MG63 (cell line): ENCODE results near the gene NDC1. TPM values are rescaled to one million over a fixed set of nuclear protein-coding genes. Genes with fewer than 3 reads are reported as not detected.

Experiments
- DNase-seq: peaks from one replicate; pipeline ENCODE4 v3.0.0-alpha.2; 2020
- H3K27me3 ChIP-seq: fragments of 250-450 bp; sonication (Bioruptor Pico); 2 replicates; pipeline ENCODE4 v1.5.1; 2020; ENCODE audit warnings: mild to moderate bottlenecking, moderate library complexity
- H3K36me3 ChIP-seq: fragments of 250-450 bp; sonication (Bioruptor Pico); 2 replicates; pipeline ENCODE4 v1.5.1; 2020; ENCODE audit warnings: mild to moderate bottlenecking, moderate library complexity
- H3K4me3 ChIP-seq: fragments of 250-450 bp; sonication (Bioruptor Pico); 2 replicates; pipeline ENCODE4 v1.5.1; 2020; ENCODE audit warnings: mild to moderate bottlenecking, moderate library complexity
- H3K9me3 ChIP-seq: fragments of 250-450 bp; sonication (Bioruptor Pico); 2 replicates; pipeline ENCODE4 v1.5.1; 2020; ENCODE audit warnings: mild to moderate bottlenecking, moderate library complexity
- total RNA-seq: library from RNA; depleted of rRNA; stranded (reverse); fragments of >200 nt; shearing (Covaris generic); gene quantifications from 2 replicates; pipeline ENCODE4 v1.2.3, GENCODE V29; 2014; ENCODE audit warnings: low replicate concordance

The NDC1 gene
- total RNA-seq, 1 experiment from 2014 or later: 79.8 TPM

DNA sequence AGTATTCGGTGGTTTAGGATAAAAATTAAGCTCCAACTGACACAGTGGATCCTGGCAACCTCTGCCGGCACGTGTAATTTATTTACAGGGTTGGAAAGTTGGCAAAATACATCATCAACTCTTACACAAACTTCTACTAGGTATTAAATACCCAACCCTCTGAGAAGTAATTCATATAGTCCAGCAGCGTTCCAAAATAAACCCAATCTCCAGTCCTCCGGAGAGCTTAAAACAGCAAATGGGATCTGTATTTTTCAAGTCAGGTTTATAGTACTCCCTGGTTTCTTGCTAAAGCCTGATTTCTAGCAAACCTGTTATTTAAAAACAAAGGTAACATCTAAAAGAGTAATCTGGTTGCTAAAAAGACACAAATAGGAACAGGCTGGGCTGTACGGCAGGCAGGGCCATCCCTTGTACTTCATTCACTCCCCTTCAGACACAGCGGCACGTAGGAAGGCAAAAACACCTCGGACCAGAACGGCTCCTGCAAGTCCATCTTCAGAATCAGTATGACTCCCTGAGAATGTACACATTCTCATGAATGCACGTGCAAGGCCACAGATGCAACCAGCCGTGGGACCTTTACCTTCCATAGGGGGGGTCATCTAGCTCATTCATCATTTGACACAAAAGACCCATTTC, 107.8 kb downstream of the NDC1 start:
- no peaks in the 10 kb centered on the region for H3K27me3 ChIP-seq
- no peaks in the 10 kb centered on the region for H3K36me3 ChIP-seq
- H3K4me3 ChIP-seq: no peak overlapping the region
- peak; percentile 53 for DNase-seq
- H3K9me3 ChIP-seq: no peaks in the 10 kb centered on the region

DNA sequence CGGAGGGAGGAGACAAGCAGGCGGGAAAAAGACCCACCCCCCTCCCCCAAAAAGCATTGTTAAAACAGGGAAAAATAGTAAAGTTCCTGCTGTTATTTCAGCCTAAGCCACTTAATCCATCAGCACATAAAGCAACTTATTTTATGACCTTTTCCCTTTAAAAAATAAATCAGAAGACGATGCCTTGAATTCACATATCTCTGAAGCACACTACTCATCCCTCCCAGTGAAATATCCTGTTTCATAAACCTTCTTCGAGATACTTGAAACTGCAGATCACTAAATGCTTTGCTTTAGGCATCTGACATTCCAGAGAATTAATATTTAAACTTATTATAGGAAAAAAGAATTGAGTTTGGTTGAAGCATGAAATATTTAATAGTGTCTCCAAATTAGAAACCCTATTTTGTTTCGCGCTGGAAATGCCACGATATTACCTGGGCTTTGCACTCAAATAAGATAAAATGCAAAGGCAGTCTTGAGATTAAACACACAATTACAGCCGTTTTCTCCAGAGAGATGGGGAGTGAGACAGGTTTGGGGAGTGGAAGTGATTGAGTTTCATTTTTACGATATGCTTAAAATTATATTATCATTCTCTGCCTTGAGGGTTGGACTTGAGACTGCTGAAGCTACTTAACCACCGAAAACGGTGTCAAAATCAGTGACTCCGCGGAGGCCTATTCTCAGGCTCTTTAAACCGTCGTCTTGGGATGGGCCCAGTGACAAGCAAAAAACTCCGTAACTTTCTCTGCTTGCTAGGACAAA, 108.5 kb downstream of the NDC1 start:
- no peaks in the 10 kb centered on the region for H3K27me3 ChIP-seq
- no peak for DNase-seq

GRCh38 chr1:53728702-53729455, 109.2 kb downstream of the NDC1 start:
- H3K9me3 ChIP-seq: no peaks in the 10 kb centered on the region
- no peaks in the 10 kb centered on the region for H3K27me3 ChIP-seq
- no peaks in the 10 kb centered on the region for H3K36me3 ChIP-seq
- no peak for DNase-seq
- H3K4me3 ChIP-seq: no peak overlapping the region

More for the DNA sequence above, 108.5 kb downstream of the NDC1 start:
- H3K4me3 ChIP-seq: no peak overlapping the region
- H3K36me3 ChIP-seq: no peaks in the 10 kb centered on the region
- H3K9me3 ChIP-seq: no peaks in the 10 kb centered on the region

GRCh38 chr1:53728196-53728595, 109.9 kb downstream of the NDC1 start:
- no peaks in the 10 kb centered on the region for H3K9me3 ChIP-seq
- H3K27me3 ChIP-seq: no peaks in the 10 kb centered on the region
- H3K36me3 ChIP-seq: no peaks in the 10 kb centered on the region
- DNase-seq: no peak
- H3K4me3 ChIP-seq: no peak overlapping the region

- Histone ChIP-seq H3K4me3 (no peak overlapping the region), H3K9me3 (no peaks in the 10 kb centered on the region), H3K36me3 (no peaks in the 10 kb centered on the region), H3K27me3 (no peaks in the 10 kb centered on the region)
- no peak for DNase-seq
These were observed 110.5 kb downstream of the NDC1 start for GRCh38 chr1:53727461-53728092.

- H3K27me3 ChIP-seq: no peaks in the 10 kb centered on the region
- H3K4me3 ChIP-seq: no peak overlapping the region
- no peaks in the 10 kb centered on the region for H3K9me3 ChIP-seq
- H3K36me3 ChIP-seq: no peaks in the 10 kb centered on the region
- DNase-seq: no peak
These were observed 112.0 kb downstream of the NDC1 start for GRCh38 chr1:53726009-53726600.

GRCh38 chr1:53725238-53725689, 112.8 kb downstream of the NDC1 start:
- Histone ChIP-seq H3K36me3 (no peaks in the 10 kb centered on the region), H3K27me3 (no peaks in the 10 kb centered on the region), H3K4me3 (no peak overlapping the region), H3K9me3 (no peaks in the 10 kb centered on the region)
- no peak for DNase-seq

- Histone ChIP-seq H3K9me3 (no peaks in the 10 kb centered on the region), H3K36me3 (no peaks in the 10 kb centered on the region), H3K4me3 (no peak overlapping the region), H3K27me3 (no peaks in the 10 kb centered on the region)
- no peak for DNase-seq
These were observed 116.1 kb downstream of the NDC1 start for GRCh38 chr1:53722025-53722424.

DNA sequence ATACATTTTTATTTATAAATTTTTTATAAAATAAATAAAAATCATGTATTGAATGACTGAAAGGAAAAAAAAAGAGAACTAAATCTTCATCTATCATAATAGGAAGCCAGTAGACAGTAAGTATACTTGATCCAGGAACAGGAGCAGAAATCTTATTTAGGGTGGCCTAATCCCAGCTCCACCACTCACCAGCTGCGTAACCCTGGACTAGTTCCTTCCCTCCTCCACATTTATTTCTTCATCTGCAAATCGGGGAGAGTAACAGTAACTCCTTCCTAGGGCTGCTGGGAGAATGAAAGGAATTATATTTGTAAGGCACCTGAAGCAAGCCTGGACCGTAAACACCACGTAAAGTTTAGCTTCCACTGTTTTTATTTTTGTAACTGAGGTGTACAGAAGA, 117.0 kb downstream of the NDC1 start:
- Histone ChIP-seq H3K9me3 (no peaks in the 10 kb centered on the region), H3K27me3 (no peaks in the 10 kb centered on the region), H3K36me3 (no peaks in the 10 kb centered on the region), H3K4me3 (no peak overlapping the region)
- DNase-seq: no peak

GRCh38 chr1:53719469-53719868, 118.6 kb downstream of the NDC1 start:
- H3K27me3 ChIP-seq: no peaks in the 10 kb centered on the region
- no peak overlapping the region for H3K4me3 ChIP-seq
- H3K36me3 ChIP-seq: no peaks in the 10 kb centered on the region
- no peak for DNase-seq
- no peaks in the 10 kb centered on the region for H3K9me3 ChIP-seq

DNA sequence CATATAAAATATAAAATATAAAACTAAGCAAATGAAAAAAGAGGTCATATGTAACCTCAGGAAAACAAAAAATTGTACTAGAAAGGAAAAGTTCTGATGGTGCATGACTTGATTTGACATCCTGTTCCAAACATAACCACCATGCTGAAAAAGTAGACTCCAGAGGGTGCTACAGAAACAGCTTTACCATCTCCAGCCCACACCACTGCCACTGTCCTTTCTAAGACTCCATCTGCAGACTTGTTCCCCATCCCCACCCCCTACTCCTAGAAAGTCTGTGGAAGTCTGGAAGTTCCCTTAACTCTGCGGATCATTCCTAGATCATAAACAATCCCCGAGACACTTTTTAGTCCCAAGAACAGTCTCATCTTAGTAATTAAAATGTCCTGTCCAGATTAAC, 119.7 kb downstream of the NDC1 start:
- Histone ChIP-seq H3K36me3 (no peaks in the 10 kb centered on the region), H3K27me3 (no peaks in the 10 kb centered on the region)
- DNase-seq: no peak

GRCh38 chr1:53717025-53717804, 120.9 kb downstream of the NDC1 start:
- H3K4me3 ChIP-seq: no peak overlapping the region
- H3K36me3 ChIP-seq: no peaks in the 10 kb centered on the region
- H3K27me3 ChIP-seq: no peaks in the 10 kb centered on the region
- DNase-seq: no peak
- no peaks in the 10 kb centered on the region for H3K9me3 ChIP-seq

More for the DNA sequence above, 119.7 kb downstream of the NDC1 start:
- Histone ChIP-seq H3K4me3 (no peak overlapping the region), H3K9me3 (no peaks in the 10 kb centered on the region)

GRCh38 chr1:53716150-53716549, 121.9 kb downstream of the NDC1 start:
- no peak for DNase-seq
- H3K9me3 ChIP-seq: no peaks in the 10 kb centered on the region
- no peaks in the 10 kb centered on the region for H3K36me3 ChIP-seq
- H3K4me3 ChIP-seq: no peak overlapping the region
- no peaks in the 10 kb centered on the region for H3K27me3 ChIP-seq

GRCh38 chr1:53715478-53715877, 122.6 kb downstream of the NDC1 start:
- Histone ChIP-seq H3K36me3 (no peaks in the 10 kb centered on the region), H3K27me3 (no peaks in the 10 kb centered on the region), H3K4me3 (no peak overlapping the region), H3K9me3 (no peaks in the 10 kb centered on the region)
- DNase-seq: peak; percentile 25
